IMR-90 (cell line): ENCODE data around the gene PALLD. TPM values are rescaled to one million over a fixed set of nuclear protein-coding genes. Genes with fewer than 3 reads are reported as not detected.
A peak's percentile ranks its signal among the peaks of the same experiment; 100 is the strongest.

Source experiments
- ATAC-seq: fragments of 200-7000 bp; cut with Tn5 transposase; 2 replicates; pipeline ENCODE4 v1.9.1; 2020; ENCODE audit warnings: low read depth, mild to moderate bottlenecking, moderate library complexity
- BruUV-seq: library from RNA; stranded (reverse); fragments of 400-500 nt; replicated peaks from 2 replicates; lab custom pipeline; 2021; lab: Mats Ljungman, UMichigan
- CTCF ChIA-PET: fragments of 300-600 bp; formaldehyde crosslinking; extraction: SDS; loops from one replicate; lab custom pipeline; 2021; ENCODE audit warnings: antibody characterized with exemption; lab: Yijun Ruan, JAX
- POLR2A ChIA-PET: fragments of 300-600 bp; sonication (Branson Sonifier 250); formaldehyde crosslinking; loops from one replicate; lab custom pipeline; 2022; ENCODE audit warnings: antibody characterized with exemption; ENCODE audit not compliant: unreplicated experiment; lab: Charles Lee
- DNase-seq: peaks from one replicate; pipeline ENCODE4 v3.0.0; 2013
- H2AFZ ChIP-seq: replicated peaks from 2 replicates; pipeline ENCODE3; 2013; ENCODE audit warnings: low read length, mild to moderate bottlenecking; ENCODE audit not compliant: poor library complexity
- H2AK5ac ChIP-seq: 2 replicates; pipeline ENCODE4 v1.6.1; 2013; ENCODE audit warnings: low read depth, low read length, inconsistent platforms
- H2AK9ac ChIP-seq: replicated peaks from 2 replicates; pipeline ENCODE3; 2013; ENCODE audit warnings: mild to moderate bottlenecking, low read depth, low read length, moderate library complexity; ENCODE audit not compliant: poor library complexity
- H2BK120ac ChIP-seq: 2 replicates; pipeline ENCODE4 v1.6.1; 2013; ENCODE audit warnings: low read depth, low read length, inconsistent platforms
- H2BK15ac ChIP-seq: 3 replicates; pipeline ENCODE4 v1.6.1; 2013; ENCODE audit warnings: low read depth, low read length, inconsistent platforms
- H2BK20ac ChIP-seq: 2 replicates; pipeline ENCODE4 v1.6.1; 2013; ENCODE audit warnings: low read depth, mild to moderate bottlenecking, inconsistent platforms, low read length, moderate library complexity
- H2BK5ac ChIP-seq: 2 replicates; pipeline ENCODE4 v1.6.1; 2013; ENCODE audit warnings: mild to moderate bottlenecking, low read depth, low read length, inconsistent platforms; ENCODE audit not compliant: poor library complexity, severe bottlenecking
- H3K14ac ChIP-seq: replicated peaks from 2 replicates; pipeline ENCODE4 v1.6.1; 2013; ENCODE audit warnings: low read depth, low read length, inconsistent platforms
- H3K18ac ChIP-seq: 2 replicates; pipeline ENCODE4 v1.6.1; 2013; ENCODE audit warnings: low read depth, low read length, control low read depth
- H3K23ac ChIP-seq: 2 replicates; pipeline ENCODE4 v1.6.1; 2013; ENCODE audit warnings: low read depth, low read length, inconsistent platforms
- H3K27ac ChIP-seq: 2 replicates; pipeline ENCODE4 v1.5.1; 2013; ENCODE audit warnings: mild to moderate bottlenecking, control low read depth, low read length; ENCODE audit not compliant: insufficient read depth
- H3K27me3 ChIP-seq: 2 replicates; pipeline ENCODE4 v1.6.1; 2013; ENCODE audit warnings: low read length; ENCODE audit not compliant: control insufficient read depth, insufficient read depth
- H3K36me3 ChIP-seq: 2 replicates; pipeline ENCODE4 v1.6.1; 2013; ENCODE audit warnings: low read length, mixed read lengths; ENCODE audit not compliant: control insufficient read depth, insufficient read depth
- H3K4ac ChIP-seq: 2 replicates; pipeline ENCODE4 v1.6.1; 2013; ENCODE audit warnings: low read depth, low read length, inconsistent platforms
- H3K4me1 ChIP-seq: 2 replicates; pipeline ENCODE4 v1.6.1; 2013; ENCODE audit warnings: low read length, mixed read lengths; ENCODE audit not compliant: control insufficient read depth, insufficient read depth
- H3K4me2 ChIP-seq: 2 replicates; pipeline ENCODE4 v1.6.1; 2013; ENCODE audit warnings: low read depth, mild to moderate bottlenecking, control low read depth, low read length, moderate library complexity
- H3K4me3 ChIP-seq: 2 replicates; pipeline ENCODE4 v1.5.1; 2013; ENCODE audit warnings: low read depth, mild to moderate bottlenecking, control low read depth, low read length, moderate library complexity; ENCODE audit not compliant: insufficient read depth
- H3K56ac ChIP-seq: 2 replicates; pipeline ENCODE4 v1.6.1; 2013; ENCODE audit warnings: low read length, inconsistent platforms; ENCODE audit not compliant: insufficient read depth; ENCODE audit errors: extremely low read depth
- H3K79me1 ChIP-seq, 2 experiments: 2 replicates each; pipeline ENCODE4 v1.6.1; 2013; ENCODE audit warnings: low read length in 2 of 2, inconsistent platforms in 1 of 2, low read depth in 1 of 2
- H3K9ac ChIP-seq: 2 replicates; pipeline ENCODE4 v1.6.1; 2013; ENCODE audit warnings: low read depth, low read length, control low read depth
- H3K9me1 ChIP-seq: 2 replicates; pipeline ENCODE4 v1.6.1; 2013; ENCODE audit warnings: low read length, inconsistent platforms; ENCODE audit not compliant: insufficient read depth
- H3K9me3 ChIP-seq: 2 replicates; pipeline ENCODE4 v1.6.1; 2013; ENCODE audit warnings: low read length; ENCODE audit not compliant: control insufficient read depth, insufficient read depth
- H4K20me1 ChIP-seq: 2 replicates; pipeline ENCODE4 v1.6.1; 2013; ENCODE audit warnings: low read length, inconsistent platforms; ENCODE audit not compliant: insufficient read depth
- H4K5ac ChIP-seq: 2 replicates; pipeline ENCODE4 v1.6.1; 2013; ENCODE audit warnings: mild to moderate bottlenecking, low read depth, low read length, control low read depth
- H4K8ac ChIP-seq, 2 experiments: 2 replicates each; pipeline ENCODE4 v1.6.1; 2013; ENCODE audit warnings: low read depth in 2 of 2, low read length in 2 of 2, control low read depth in 1 of 2, inconsistent platforms in 1 of 2
- H4K91ac ChIP-seq: 2 replicates; pipeline ENCODE4 v1.6.1; 2013; ENCODE audit warnings: low read depth, low read length, inconsistent platforms; ENCODE audit not compliant: insufficient read depth
- CTCF ChIP-seq: conservative IDR thresholded peaks from 2 replicates; pipeline ENCODE4 v1.5.1; 2012; ENCODE audit warnings: mild to moderate bottlenecking, low read depth, low read length, improper control_type of control experiment
- MAFK ChIP-seq: IDR thresholded peaks from 2 replicates; pipeline ENCODE4 v1.6.1; 2012; ENCODE audit warnings: low read depth, low read length, improper control_type of control experiment
- WGBS, 2 experiments: methylation state at CpG; one replicate each; pipeline versions ENCODE4 v1.1.5 to v1.1.7; 2013; ENCODE audit warnings: missing lambda C conversion rate in 2 of 2; ENCODE audit not compliant: insufficient read length in 1 of 2; ENCODE audit errors: extremely low coverage in 2 of 2; 5-methylcytosine and 5-hydroxymethylcytosine counted together
- dilution Hi-C: fragments of 300-500 bp; cut with HindIII; formaldehyde crosslinking; loops from one replicate; pipeline ENCODE4 v1.14.3; 2018; ENCODE audit warnings: low sequenced_read_pairs; ENCODE audit not compliant: unreplicated experiment
- in situ Hi-C: fragments of 300-500 bp; cut with MboI; formaldehyde crosslinking; loops from 3 replicates; pipeline ENCODE4 v1.14.3; 2019; ENCODE audit warnings: low sequenced_read_pairs, inconsistent platforms, mixed read lengths
- intact Hi-C: fragments of 100-400 bp; cut with micrococcal nuclease; formaldehyde crosslinking; loops from 2 replicates; pipeline ENCODE4 v1.10.0; 2022
- polyA plus RNA-seq, 3 experiments: library from polyadenylated mRNA; depleted of rRNA; stranded (reverse); fragments of >200 nt; gene quantifications; 2 replicates each; pipeline ENCODE4 v1.2.3, GENCODE V29; 2012; ENCODE audit warnings: low replicate concordance in 1 of 3
- total RNA-seq: library from RNA; depleted of rRNA; stranded (reverse); fragments of >200 nt; gene quantifications from 2 replicates; pipeline ENCODE4 v1.2.3, GENCODE V29; 2012

The PALLD gene
- total and polyA plus RNA-seq, 2 of the 4 experiments (the other 2 are of a cell fraction): 91.0 to 91.9 TPM

- dilution Hi-C loops: no loop called here
- Histone ChIP-seq H3K9ac (no peak overlapping the region), H2BK15ac (peak overlapping the region; percentile 79; the same call in 2 of the 3 replicates), H2AFZ (peak overlapping the region; percentile 35), H3K36me3 (no peaks in the 10 kb centered on the region), H2BK20ac (peak overlapping the region; percentile 79), H3K79me1 (no peaks in the 10 kb centered on the region), H4K20me1 (no peaks in the 10 kb centered on the region), H3K9me1 (0 out of 2 replicates have a peak, but pooled peaks cover 3% of the 10 kb centered on the region), H3K4me1 (peaks cover 11% of the 10 kb centered on the region; the same call in 1 of the 2 replicates), H2BK5ac (peak overlapping the region; percentile 52), H3K23ac (peak overlapping the region; percentile 75; the same call in 1 of the 2 replicates), H3K4me3 (no peak overlapping the region), H4K8ac (peak overlapping the region; percentile 39 to 41; a peak in 2 of 4 replicates), H3K9me3 (no peaks in the 10 kb centered on the region), H3K14ac (peak overlapping the region; percentile 53), H3K4ac (peak overlapping the region; percentile 76), H4K91ac (peak overlapping the region; percentile 41), H3K27ac (peak overlapping the region; percentile 37; the same call in 1 of the 2 replicates), H3K27me3 (no peaks in the 10 kb centered on the region), H3K56ac (no peak overlapping the region), H2AK5ac (no peak overlapping the region; the same call in 1 of the 2 replicates), H3K4me2 (peak overlapping the region; percentile 66; the same call in 1 of the 2 replicates), H3K18ac (peak overlapping the region; percentile 78), H2AK9ac (no peak overlapping the region), H4K5ac (peak overlapping the region; percentile 48; the same call in 1 of the 2 replicates), H2BK120ac (peak overlapping the region; percentile 84)
- intact Hi-C loops: no loop called here
- TF ChIP-seq MAFK: peak; percentile 85
- no peak for TF ChIP-seq CTCF
- peak; percentile 42; the same call in 1 of the 2 replicates for ATAC-seq
- POLR2A ChIA-PET: no interaction called here
- peak; percentile 31 for DNase-seq
- CTCF ChIA-PET: interaction anchor here (1.2 kb wide), 1 partner anchor 36 kb away, joined by 3 read pairs; no protein-coding TSS in a partner anchor
- in situ Hi-C loops: no loop called here
- BruUV-seq: no TSS peak
- 80% methylated on average over 1 of the region's 5 CpGs; no CpG with 5 or more reads in 1 of the 2 experiments for WGBS, 2 experiments
These were observed 53.4 kb downstream of the PALLD start for GRCh38 chr4:168550064-168550766.
